Renal cortex interstitium (tissue), 11 donors: ENCODE measurements around the gene SDK1. TPM values are rescaled to one million over a fixed set of nuclear protein-coding genes. Genes with fewer than 3 reads are reported as not detected.

Experiments used
- DNase-seq, 11 donors: peaks; one replicate each; pipeline ENCODE4 v3.0.0-alpha.2; 2013; ENCODE audit warnings: low read depth in 9 of 11, low spot score in 4 of 11; ENCODE audit errors: extremely low read depth in 1 of 11
- polyA plus RNA-seq, 3 donors: library from polyadenylated mRNA; unstranded; fragments of 120-200 nt; gene quantifications; one replicate each; pipeline ENCODE4 v1.2.1, GENCODE V29; 2013; ENCODE audit not compliant: insufficient read length in 3 of 3

Gene SDK1
- polyA plus RNA-seq, 3 donors = 5.9 to 9.1 (median 7.6) TPM

- DNase-seq = no peak
These were observed 691.8 kb downstream of the SDK1 start for GRCh38 chr7:3992841-3993240.

- DNase-seq = no peak
These were observed 693.7 kb downstream of the SDK1 start for GRCh38 chr7:3994764-3995163.

GRCh38 chr7:3995187-3995586 lies 694.1 kb downstream of the SDK1 start:
- no peak for DNase-seq

- DNase-seq = no peak
These were observed 697.0 kb downstream of the SDK1 start for GRCh38 chr7:3998060-3998459.

- DNase-seq = no peak
These were observed 699.1 kb downstream of the SDK1 start for GRCh38 chr7:4000139-4000538.

- DNase-seq = no peak
These were observed 699.9 kb downstream of the SDK1 start for GRCh38 chr7:4000934-4001333.

- no peak for DNase-seq
These were observed 700.7 kb downstream of the SDK1 start for GRCh38 chr7:4001742-4002141.

GRCh38 chr7:4003503-4003902 lies 702.5 kb downstream of the SDK1 start:
- DNase-seq = no peak

- no peak for DNase-seq
These were observed 705.6 kb downstream of the SDK1 start for GRCh38 chr7:4006687-4007086.

- no peak for DNase-seq
These were observed 708.4 kb downstream of the SDK1 start for GRCh38 chr7:4009211-4010060.

- DNase-seq = no peak
These were observed 709.1 kb downstream of the SDK1 start for GRCh38 chr7:4010061-4010605.

- DNase-seq = no peak
These were observed 710.0 kb downstream of the SDK1 start for GRCh38 chr7:4010923-4011656.

GRCh38 chr7:4013793-4014192 lies 712.7 kb downstream of the SDK1 start:
- no peak for DNase-seq

- DNase-seq = no peak
These were observed 713.4 kb downstream of the SDK1 start for GRCh38 chr7:4014346-4015050.

GRCh38 chr7:4015371-4015770 lies 714.3 kb downstream of the SDK1 start:
- DNase-seq = no peak

GRCh38 chr7:4015996-4016395 lies 714.9 kb downstream of the SDK1 start:
- DNase-seq = no peak

GRCh38 chr7:4017081-4017480 lies 716.0 kb downstream of the SDK1 start:
- no peak for DNase-seq

GRCh38 chr7:4017785-4018184 lies 716.7 kb downstream of the SDK1 start:
- no peak for DNase-seq

GRCh38 chr7:4018601-4019316 lies 717.7 kb downstream of the SDK1 start:
- no peak for DNase-seq
